Endodermal cell (in vitro differentiated cells): Measurements from ENCODE around the gene SMIM28. TPM values are rescaled to one million over a fixed set of nuclear protein-coding genes. Genes with fewer than 3 reads are reported as not detected.

Experiments
- DNase-seq: peaks from one replicate; pipeline ENCODE4 v3.0.0-alpha.2; 2017
- H3K27ac ChIP-seq: 2 replicates; pipeline ENCODE4 v1.5.1; 2013; ENCODE audit warnings: mild to moderate bottlenecking, low read depth, low read length, moderate library complexity
- H3K27me3 ChIP-seq: 2 replicates; pipeline ENCODE4 v1.6.1; 2013; ENCODE audit warnings: mild to moderate bottlenecking, low read length, moderate library complexity; ENCODE audit not compliant: insufficient read depth, control insufficient read depth, poor library complexity, severe bottlenecking
- H3K36me3 ChIP-seq: 2 replicates; pipeline ENCODE4 v1.7.0; 2013; ENCODE audit warnings: mild to moderate bottlenecking, low read length, moderate library complexity; ENCODE audit not compliant: control insufficient read depth, insufficient read depth
- H3K4me1 ChIP-seq: one replicate; pipeline ENCODE4 v1.7.0; 2013; ENCODE audit warnings: low read length; ENCODE audit not compliant: control insufficient read depth, insufficient read depth
- H3K4me3 ChIP-seq: 2 replicates; pipeline ENCODE4 v1.5.1; 2013; ENCODE audit warnings: mild to moderate bottlenecking, low read length, moderate library complexity
- H3K9ac ChIP-seq: 2 replicates; pipeline ENCODE4 v1.6.1; 2013; ENCODE audit warnings: mild to moderate bottlenecking, low read length, moderate library complexity; ENCODE audit not compliant: poor library complexity, severe bottlenecking; ENCODE audit errors: extremely low read depth
- H3K9me3 ChIP-seq: 2 replicates; pipeline ENCODE4 v1.6.1; 2013; ENCODE audit warnings: mild to moderate bottlenecking, low read length, moderate library complexity; ENCODE audit not compliant: control insufficient read depth
- H3K27ac Mint-ChIP-seq: 2 replicates; pipeline ENCODE4 v1.8.0; 2020; ENCODE audit warnings: mixed read lengths
- H3K27me3 Mint-ChIP-seq: 2 replicates; pipeline ENCODE4 v1.8.0; 2021; ENCODE audit warnings: mild to moderate bottlenecking, mixed read lengths; ENCODE audit not compliant: insufficient read depth
- H3K36me3 Mint-ChIP-seq: 2 replicates; pipeline ENCODE4 v1.8.0; 2020; ENCODE audit warnings: low read depth, mixed read lengths
- H3K4me1 Mint-ChIP-seq: 2 replicates; pipeline ENCODE4 v1.8.0; 2020; ENCODE audit warnings: mixed read lengths
- H3K4me3 Mint-ChIP-seq: 2 replicates; pipeline ENCODE4 v1.8.0; 2020; ENCODE audit warnings: mild to moderate bottlenecking, moderate library complexity, mixed read lengths
- H3K9me3 Mint-ChIP-seq: 2 replicates; pipeline ENCODE4 v1.8.0; 2020; ENCODE audit warnings: mild to moderate bottlenecking, mixed read lengths
- WGBS, 2 experiments: methylation state at CpG; one replicate each; pipeline versions ENCODE4 v1.1.5 to v1.1.7; 2013; ENCODE audit warnings: missing lambda C conversion rate in 2 of 2, mixed read lengths in 1 of 2; ENCODE audit not compliant: insufficient coverage in 1 of 2, insufficient read length in 1 of 2; 5-methylcytosine and 5-hydroxymethylcytosine counted together
- total RNA-seq, 2 donors: library from RNA; stranded (reverse); fragmentation: NEBNext Ultra II Directional in 1 of 2; extraction: Animal tissue kit (Norgen Biotek cat#: 25700) in 1 of 2; gene quantifications; 2 replicates in 1 of 2; 3 replicates in 1 of 2; pipeline ENCODE4 v1.2.1, GENCODE V29; 2021
- TF ChIP-seq, protein P1 (sequence below): fragments of 200-600 bp; sonication (generic); conservative IDR thresholded peaks from 2 replicates; pipeline ENCODE4 v1.5.0; 2021; ENCODE audit warnings: antibody characterized with exemption, mild to moderate bottlenecking

SMIM28 gene
- total RNA-seq, 2 donors from 2014 or later: 0.33 TPM; not detected in 1

DNA sequence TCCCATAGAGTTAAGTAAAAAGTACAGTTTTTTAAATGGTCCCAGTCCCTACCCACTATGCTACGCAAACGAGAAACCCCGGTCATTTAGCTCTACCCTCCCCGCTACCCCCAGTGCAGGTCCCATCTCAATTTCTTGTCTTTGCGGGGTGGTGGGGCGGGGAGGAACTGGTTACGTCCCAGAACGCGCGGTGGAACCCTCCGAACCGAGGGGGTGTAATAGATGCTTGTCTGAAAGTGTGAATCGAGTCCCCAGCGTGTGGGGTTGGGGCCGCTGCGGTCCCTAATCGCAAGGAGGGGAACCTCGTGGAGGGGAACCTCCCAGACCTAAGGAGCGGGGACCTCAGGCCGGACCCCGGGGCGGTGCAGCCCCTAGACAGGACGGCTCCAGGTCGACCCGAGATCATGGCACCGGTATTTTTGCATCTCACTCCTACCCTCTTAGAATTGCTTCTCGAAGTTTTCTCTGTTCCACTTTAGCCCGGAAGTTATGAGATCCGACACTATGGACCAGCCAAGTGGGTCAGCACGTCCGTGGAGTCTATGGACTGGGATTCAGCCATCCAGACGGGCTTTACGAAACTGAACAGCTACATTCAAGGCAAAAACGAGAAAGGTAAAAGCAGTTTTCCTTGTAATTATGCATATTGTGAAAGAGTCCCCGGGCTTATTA, 27.1 kb downstream of the SMIM28 start:
- peak overlapping the region; percentile 90 for H3K4me3 Mint-ChIP-seq
- peak overlapping the region; percentile 92 for H3K27ac Mint-ChIP-seq
- Histone ChIP-seq H3K9ac (peak overlapping the region; percentile 78), H3K27me3 (no peaks in the 10 kb centered on the region), H3K27ac (no peak overlapping the region), H3K4me1 (no peaks in the 10 kb centered on the region), H3K36me3 (peaks cover 42% of the 10 kb centered on the region), H3K4me3 (peak overlapping the region; percentile 96), H3K9me3 (no peaks in the 10 kb centered on the region)
- WGBS, 2 experiments: 5 to 6% methylated on average over 21 to 35 of the region's 35 CpGs
- H3K27me3 Mint-ChIP-seq: no peaks in the 10 kb centered on the region
- H3K4me1 Mint-ChIP-seq: peaks cover 13% of the 10 kb centered on the region
- peak; percentile 75 for DNase-seq
- no peaks in the 10 kb centered on the region for H3K9me3 Mint-ChIP-seq
- peaks cover 36% of the 10 kb centered on the region for H3K36me3 Mint-ChIP-seq
- TF ChIP-seq, protein P1, sequence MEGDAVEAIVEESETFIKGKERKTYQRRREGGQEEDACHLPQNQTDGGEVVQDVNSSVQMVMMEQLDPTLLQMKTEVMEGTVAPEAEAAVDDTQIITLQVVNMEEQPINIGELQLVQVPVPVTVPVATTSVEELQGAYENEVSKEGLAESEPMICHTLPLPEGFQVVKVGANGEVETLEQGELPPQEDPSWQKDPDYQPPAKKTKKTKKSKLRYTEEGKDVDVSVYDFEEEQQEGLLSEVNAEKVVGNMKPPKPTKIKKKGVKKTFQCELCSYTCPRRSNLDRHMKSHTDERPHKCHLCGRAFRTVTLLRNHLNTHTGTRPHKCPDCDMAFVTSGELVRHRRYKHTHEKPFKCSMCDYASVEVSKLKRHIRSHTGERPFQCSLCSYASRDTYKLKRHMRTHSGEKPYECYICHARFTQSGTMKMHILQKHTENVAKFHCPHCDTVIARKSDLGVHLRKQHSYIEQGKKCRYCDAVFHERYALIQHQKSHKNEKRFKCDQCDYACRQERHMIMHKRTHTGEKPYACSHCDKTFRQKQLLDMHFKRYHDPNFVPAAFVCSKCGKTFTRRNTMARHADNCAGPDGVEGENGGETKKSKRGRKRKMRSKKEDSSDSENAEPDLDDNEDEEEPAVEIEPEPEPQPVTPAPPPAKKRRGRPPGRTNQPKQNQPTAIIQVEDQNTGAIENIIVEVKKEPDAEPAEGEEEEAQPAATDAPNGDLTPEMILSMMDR: no peak

- H3K27ac Mint-ChIP-seq: no peak overlapping the region
- TF ChIP-seq, protein P1: no peak
- H3K36me3 Mint-ChIP-seq: peaks cover 45% of the 10 kb centered on the region
- no peaks in the 10 kb centered on the region for H3K27me3 ChIP-seq
- H3K27me3 Mint-ChIP-seq: no peaks in the 10 kb centered on the region
- H3K4me1 Mint-ChIP-seq: peaks cover 10% of the 10 kb centered on the region
- peaks cover 53% of the 10 kb centered on the region for H3K36me3 ChIP-seq
- no peaks in the 10 kb centered on the region for H3K9me3 ChIP-seq
- no peaks in the 10 kb centered on the region for H3K4me1 ChIP-seq
- peak overlapping the region; percentile 90 for H3K4me3 Mint-ChIP-seq
- no peaks in the 10 kb centered on the region for H3K9me3 Mint-ChIP-seq
- peak; percentile 9 for DNase-seq
- no peak overlapping the region for H3K9ac ChIP-seq
- H3K4me3 ChIP-seq: peak overlapping the region; percentile 96
- 92 to 96% methylated on average over 3 to 5 of the region's 5 CpGs for WGBS, 2 experiments
- no peak overlapping the region for H3K27ac ChIP-seq
Observed at GRCh38 chr6:138405816-138406413, 28.2 kb downstream of the SMIM28 start.

- H3K4me3 Mint-ChIP-seq: no peak overlapping the region
- no peak overlapping the region for H3K27ac Mint-ChIP-seq
- H3K9me3 Mint-ChIP-seq: no peaks in the 10 kb centered on the region
- no peak overlapping the region for H3K4me3 ChIP-seq
- no peaks in the 10 kb centered on the region for H3K4me1 ChIP-seq
- no peak overlapping the region for H3K27ac ChIP-seq
- TF ChIP-seq, protein P1: no peak
- H3K27me3 Mint-ChIP-seq: no peaks in the 10 kb centered on the region
- H3K9ac ChIP-seq: no peak overlapping the region
- peaks cover 58% of the 10 kb centered on the region for H3K36me3 ChIP-seq
- no peaks in the 10 kb centered on the region for H3K9me3 ChIP-seq
- peaks cover 8% of the 10 kb centered on the region for H3K4me1 Mint-ChIP-seq
- DNase-seq: peak; percentile 28
- peaks cover 50% of the 10 kb centered on the region for H3K36me3 Mint-ChIP-seq
- H3K27me3 ChIP-seq: no peaks in the 10 kb centered on the region
- WGBS, 2 experiments: 94 to 100% methylated on average over 1 to 2 of the region's 2 CpGs
Observed at GRCh38 chr6:138406443-138406842, 28.7 kb downstream of the SMIM28 start.
